Mononuclear cell (primary cell): ENCODE data around the gene PHETA2. TPM values are rescaled to one million over a fixed set of nuclear protein-coding genes. Genes with fewer than 3 reads are reported as not detected.
"Not testable (repeated sequence)": the region's sequence is repeated elsewhere in the genome, so short reads cannot be mapped to it uniquely, and the experiment has no call there.

ENCODE experiments used
- H3K27me3 ChIP-seq: 2 replicates; pipeline ENCODE4 v1.6.0; 2011; ENCODE audit warnings: low read length, control low read depth; ENCODE audit not compliant: insufficient read depth
- H3K4me1 ChIP-seq: 2 replicates; pipeline ENCODE4 v1.5.1; 2011; ENCODE audit warnings: mild to moderate bottlenecking, low read length, control low read depth; ENCODE audit not compliant: insufficient read depth
- H3K4me3 ChIP-seq: 2 replicates; pipeline ENCODE4 v1.5.1; 2011; ENCODE audit warnings: mild to moderate bottlenecking, low read length, moderate library complexity
- H3K9me3 ChIP-seq: 2 replicates; pipeline ENCODE4 v1.5.1; 2011; ENCODE audit warnings: low read depth, mild to moderate bottlenecking, control low read depth, low read length
- total RNA-seq: library from RNA; depleted of rRNA; stranded (reverse); fragments of >200 nt; gene quantifications from one replicate; pipeline ENCODE4 v1.2.3, GENCODE V29; 2012

PHETA2 gene
- total RNA-seq, 1 donor: 0.94 TPM

GRCh38 chr22:42114721-42115120 lies 40.7 kb downstream of the PHETA2 start:
- Histone ChIP-seq H3K27me3 (no peaks in the 10 kb centered on the region), H3K4me1 (peaks cover 2% of the 10 kb centered on the region), H3K9me3 (peaks cover 8% of the 10 kb centered on the region), H3K4me3 (no peak overlapping the region)

- not testable (repeated sequence) for H3K9me3 ChIP-seq, H3K27me3 ChIP-seq, H3K4me3 ChIP-seq, H3K4me1 ChIP-seq
These were observed 41.4 kb downstream of the PHETA2 start for GRCh38 chr22:42115420-42115830.

- peaks cover 19% of the 10 kb centered on the region for H3K4me1 ChIP-seq
- H3K27me3 ChIP-seq: no peaks in the 10 kb centered on the region
- H3K9me3 ChIP-seq: peaks cover 8% of the 10 kb centered on the region
- no peak overlapping the region for H3K4me3 ChIP-seq
These were observed 42.9 kb downstream of the PHETA2 start for GRCh38 chr22:42116848-42117424.

- not testable (repeated sequence) for H3K9me3 ChIP-seq, H3K27me3 ChIP-seq, H3K4me3 ChIP-seq
- H3K4me1 ChIP-seq: peaks cover 19% of the 10 kb centered on the region
These were observed 46.4 kb downstream of the PHETA2 start for GRCh38 chr22:42120231-42121021.

GRCh38 chr22:42123529-42123928 lies 49.5 kb downstream of the PHETA2 start:
- H3K9me3 ChIP-seq, H3K4me3 ChIP-seq, H3K27me3 ChIP-seq: not testable (repeated sequence)
- peaks cover 19% of the 10 kb centered on the region for H3K4me1 ChIP-seq

GRCh38 chr22:42127606-42128005 lies 53.6 kb downstream of the PHETA2 start:
- no peaks in the 10 kb centered on the region for H3K9me3 ChIP-seq
- H3K4me3 ChIP-seq: no peak overlapping the region
- H3K4me1 ChIP-seq: no peaks in the 10 kb centered on the region
- H3K27me3 ChIP-seq: no peaks in the 10 kb centered on the region

- not testable (repeated sequence) for H3K9me3 ChIP-seq, H3K27me3 ChIP-seq, H3K4me1 ChIP-seq, H3K4me3 ChIP-seq
These were observed 54.0 kb downstream of the PHETA2 start for GRCh38 chr22:42128007-42128406.

Other genes with a start within 250 kb of the PHETA2 start
- 47.9 TPM for gene SREBF2, start 241.1 kb upstream of the PHETA2 start, total RNA-seq
- 0.52 TPM for gene SHISA8, start 159.2 kb upstream of the PHETA2 start, total RNA-seq
- gene TNFRSF13C, start 147.4 kb upstream of the PHETA2 start, total RNA-seq: 15.7 TPM
- 11.9 TPM for gene CENPM, start 127.1 kb upstream of the PHETA2 start, total RNA-seq
- gene SEPTIN3, start 104.8 kb upstream of the PHETA2 start, total RNA-seq: 0.10 TPM
- gene WBP2NL, start 75.5 kb upstream of the PHETA2 start, total RNA-seq: 0.42 TPM
- 42.8 TPM for gene NAGA, start 3.4 kb upstream of the PHETA2 start, total RNA-seq
- gene SMDT1, start 5.5 kb downstream of the PHETA2 start, total RNA-seq: 14.9 TPM
- gene NDUFA6, start 16.5 kb downstream of the PHETA2 start, total RNA-seq: 49.3 TPM
- gene CYP2D6, start 56.6 kb downstream of the PHETA2 start, total RNA-seq: 0.84 TPM
- 53.8 TPM for gene TCF20, start 196.4 kb downstream of the PHETA2 start, total RNA-seq